ENCODE results near the gene C2CD4A.

Gene C2CD4A

DNA sequence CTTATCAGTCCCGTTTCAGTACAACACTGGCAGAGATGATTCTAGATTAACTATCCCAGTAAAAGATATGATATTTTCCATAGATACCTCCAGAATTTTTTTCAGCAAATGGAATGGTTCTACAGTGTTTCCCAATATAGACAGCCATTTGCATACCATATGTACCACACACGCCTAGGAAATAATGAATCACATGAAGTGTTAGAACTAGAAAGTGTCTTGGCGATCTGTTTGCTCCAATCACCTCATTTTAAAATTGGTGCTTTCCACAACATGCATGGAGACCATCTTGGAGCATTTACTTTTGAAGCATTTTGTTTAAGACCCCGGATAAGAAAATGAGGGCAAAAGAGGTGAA, 2.0 kb downstream of the C2CD4A start:
- Mint-ChIP-seq H3K27ac (no peak overlapping the region), H3K4me1 (ENCODE audit: low read depth) (peaks cover 21% of the 10 kb centered on the region), H3K9me3 (no peaks in the 10 kb centered on the region), H3K27me3 (peaks cover 41% of the 10 kb centered on the region), H3K4me3 (peak overlapping the region; percentile 55), H3K36me3 (ENCODE audit: low read depth) (no peaks in the 10 kb centered on the region)
- intact Hi-C loops (cut with micrococcal nuclease): loop anchor here (5.0 kb wide), 1 partner anchor 41 kb away; no protein-coding TSS in a partner anchor

DNA sequence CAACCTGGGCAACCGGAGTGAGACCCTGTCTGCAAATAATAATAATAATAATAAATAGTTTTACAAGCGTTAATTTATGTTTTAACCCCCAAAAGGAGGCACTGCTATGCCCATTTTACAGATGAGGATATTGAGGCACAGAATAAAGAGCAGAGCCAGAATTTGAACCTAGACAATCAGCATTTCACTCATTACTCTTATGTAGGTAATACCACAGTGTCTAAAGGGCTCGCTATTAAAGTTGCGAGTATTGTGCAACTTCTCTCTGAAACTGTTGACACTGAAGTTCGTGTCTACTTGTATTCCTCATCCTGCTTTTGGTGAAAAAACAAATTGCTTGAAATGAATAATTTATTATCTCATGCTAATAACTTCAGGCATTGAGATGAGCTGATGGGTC, 2.8 kb downstream of the C2CD4A start:
- intact Hi-C loops (cut with micrococcal nuclease): loop anchor here (5.0 kb wide), 1 partner anchor 42 kb away; no protein-coding TSS in a partner anchor
- Mint-ChIP-seq H3K36me3 (ENCODE audit: low read depth) (no peaks in the 10 kb centered on the region), H3K4me1 (ENCODE audit: low read depth) (peaks cover 21% of the 10 kb centered on the region), H3K9me3 (no peaks in the 10 kb centered on the region), H3K27me3 (peaks cover 37% of the 10 kb centered on the region), H3K4me3 (no peak overlapping the region), H3K27ac (no peak overlapping the region)

DNA sequence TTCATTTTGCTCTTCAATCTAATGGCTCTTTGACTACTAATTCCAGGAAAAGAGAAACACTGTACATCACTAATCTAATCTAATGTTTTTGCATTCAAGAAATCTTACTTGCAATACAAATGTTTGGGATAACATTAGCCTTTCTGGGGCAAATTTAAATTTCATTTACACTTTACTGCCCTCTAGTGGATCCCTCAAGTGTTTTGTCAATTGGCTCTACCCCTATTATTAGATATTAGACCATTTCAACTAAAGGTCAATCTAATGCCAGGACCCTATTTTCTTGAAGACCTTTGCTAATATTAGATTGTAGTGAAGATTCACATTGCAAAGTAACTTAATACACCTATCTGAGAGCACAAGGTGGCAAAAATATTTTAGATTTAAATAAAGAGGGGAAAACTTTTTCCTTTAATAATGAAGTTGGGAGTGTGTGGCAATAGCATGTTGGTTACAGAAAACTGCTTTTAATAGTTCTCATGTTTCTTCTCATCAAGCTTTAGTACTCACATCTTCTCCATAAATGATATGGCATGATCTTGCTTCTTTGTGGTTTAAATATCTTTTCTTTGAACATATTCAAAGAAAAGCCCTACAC, 5.0 kb downstream of the C2CD4A start:
- H3K27me3 Mint-ChIP-seq: peaks cover 20% of the 10 kb centered on the region
- H3K9me3 Mint-ChIP-seq: no peaks in the 10 kb centered on the region
- no peak overlapping the region for H3K4me3 Mint-ChIP-seq
- peaks cover 14% of the 10 kb centered on the region for H3K4me1 Mint-ChIP-seq (ENCODE audit: low read depth)
- H3K36me3 Mint-ChIP-seq (ENCODE audit: low read depth): no peaks in the 10 kb centered on the region
- H3K27ac Mint-ChIP-seq: no peak overlapping the region
- intact Hi-C loops (cut with micrococcal nuclease): no loop called here

DNA sequence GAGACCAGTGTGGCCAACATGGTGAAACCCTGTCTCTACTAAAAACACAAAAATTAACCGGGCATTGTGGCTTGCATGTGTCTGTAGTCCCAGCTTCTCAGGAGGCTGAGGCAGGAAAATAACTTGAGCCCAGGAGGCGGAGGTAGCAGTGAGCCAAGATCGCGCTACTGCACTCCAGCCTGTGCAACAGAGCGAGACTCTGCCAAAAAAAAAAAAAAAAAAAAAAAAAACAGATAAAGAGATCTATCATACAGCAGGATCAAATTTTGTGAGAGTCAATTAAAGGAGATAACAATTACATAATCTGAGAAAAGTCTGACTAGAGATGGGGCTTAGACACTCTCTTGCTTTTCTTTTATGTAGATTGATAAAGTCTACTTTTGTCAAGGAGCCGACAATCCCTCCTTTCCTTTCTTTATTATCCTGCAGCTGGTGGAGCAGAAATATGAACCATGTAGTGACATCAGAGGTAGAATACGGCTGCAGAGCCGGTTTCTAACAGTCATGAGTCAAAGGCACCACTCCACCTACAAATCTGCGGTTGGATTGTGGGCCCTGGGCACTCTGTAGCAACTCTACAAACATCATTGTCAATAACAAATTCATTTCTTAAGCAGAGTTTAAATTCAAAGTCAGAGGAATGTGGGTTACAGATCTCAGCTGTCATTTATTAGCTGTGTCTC, 9.0 kb downstream of the C2CD4A start:
- Mint-ChIP-seq H3K36me3 (ENCODE audit: low read depth) (no peaks in the 10 kb centered on the region), H3K4me3 (no peak overlapping the region), H3K4me1 (ENCODE audit: low read depth) (no peaks in the 10 kb centered on the region), H3K9me3 (no peaks in the 10 kb centered on the region), H3K27me3 (peaks cover 5% of the 10 kb centered on the region), H3K27ac (no peak overlapping the region)
- intact Hi-C loops (cut with micrococcal nuclease): no loop called here

DNA sequence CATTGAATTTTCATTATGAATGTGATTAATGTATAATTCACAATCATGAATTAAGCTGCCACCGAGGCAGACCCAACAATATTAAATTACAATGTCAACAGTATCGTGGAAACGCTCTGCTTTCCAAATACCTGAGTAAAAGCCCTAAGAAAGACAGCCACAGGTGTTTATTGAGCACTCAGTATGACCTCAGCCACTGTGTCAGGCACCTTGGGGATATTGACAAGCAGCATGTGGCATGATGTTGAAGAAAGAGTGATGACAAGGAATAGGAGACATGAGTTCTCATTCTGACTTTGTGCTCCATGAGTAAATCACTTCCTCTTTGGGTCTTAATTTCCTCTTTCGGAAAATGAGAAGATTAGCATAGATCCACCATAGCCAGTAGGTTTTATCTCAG, 12.8 kb downstream of the C2CD4A start:
- Mint-ChIP-seq H3K27ac (no peak overlapping the region), H3K27me3 (no peaks in the 10 kb centered on the region), H3K4me3 (no peak overlapping the region), H3K36me3 (ENCODE audit: low read depth) (no peaks in the 10 kb centered on the region), H3K4me1 (ENCODE audit: low read depth) (no peaks in the 10 kb centered on the region), H3K9me3 (peaks cover 8% of the 10 kb centered on the region)
- intact Hi-C loops (cut with micrococcal nuclease): no loop called here

DNA sequence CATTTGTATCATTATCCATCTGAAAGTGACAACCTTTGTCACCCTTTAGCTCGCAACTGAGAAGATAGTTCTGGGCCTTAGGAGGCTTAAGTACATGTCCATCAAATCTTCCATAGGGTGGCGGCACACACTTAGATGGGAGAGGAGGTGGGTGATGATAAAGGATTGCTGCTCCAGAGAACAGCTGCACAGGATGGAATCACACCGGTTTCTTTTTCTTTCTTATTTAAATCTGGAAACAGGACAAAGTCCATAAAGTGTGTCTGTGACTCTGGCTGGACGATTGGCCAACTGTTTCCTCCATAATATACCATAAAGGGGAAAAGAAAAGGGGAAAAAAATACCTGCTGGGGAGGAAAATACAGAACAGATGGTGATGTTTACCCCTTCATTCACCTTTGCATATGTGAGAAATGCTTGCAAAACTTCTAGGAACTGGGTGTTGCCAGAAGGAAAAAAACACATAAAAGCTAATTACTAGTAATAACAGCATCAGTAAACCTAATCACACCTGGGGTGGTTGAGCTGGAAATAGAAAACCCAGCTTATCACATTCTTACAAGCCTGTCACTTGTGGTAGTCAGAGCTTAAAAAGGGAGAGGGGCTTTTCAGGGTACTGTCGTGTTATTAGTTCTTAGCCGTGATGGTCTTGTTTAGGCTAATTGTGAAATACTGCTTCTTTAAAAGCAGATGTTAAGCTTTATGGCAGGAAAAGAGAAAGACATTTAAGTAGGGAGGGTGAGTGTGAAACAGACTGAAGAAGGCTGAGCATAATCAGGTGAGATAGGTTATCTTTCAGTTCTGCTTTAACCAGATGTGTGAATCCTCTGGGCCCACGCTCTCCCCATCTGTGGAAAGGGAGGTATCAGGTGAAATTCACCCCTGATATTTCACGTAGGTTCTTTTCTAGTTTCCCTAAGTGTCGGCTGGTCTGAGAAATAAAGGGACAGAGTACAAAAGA, 16.7 kb downstream of the C2CD4A start:
- peaks cover 8% of the 10 kb centered on the region for H3K9me3 Mint-ChIP-seq

DNA sequence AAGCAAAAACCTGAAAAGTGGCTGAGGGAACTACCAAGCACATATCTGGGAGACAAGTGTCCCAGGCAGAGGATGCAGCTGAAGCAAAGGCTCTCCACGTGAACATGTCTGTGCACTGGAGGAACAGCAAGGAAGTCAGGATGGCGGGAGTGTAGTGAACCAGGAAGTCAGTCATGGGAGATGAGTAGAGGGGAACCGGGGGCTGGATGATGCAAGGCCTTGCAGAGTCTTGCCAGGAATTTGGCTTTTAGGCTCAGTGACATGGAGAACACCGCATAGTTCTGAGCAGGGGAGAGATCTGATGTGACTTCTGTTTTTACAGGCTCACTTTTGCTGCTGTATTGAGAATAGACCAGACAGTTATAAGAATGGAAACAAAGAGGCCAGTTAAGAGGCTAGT, 19.0 kb downstream of the C2CD4A start:
- Mint-ChIP-seq H3K4me3 (no peak overlapping the region), H3K27me3 (no peaks in the 10 kb centered on the region), H3K9me3 (peaks cover 8% of the 10 kb centered on the region), H3K36me3 (ENCODE audit: low read depth) (no peaks in the 10 kb centered on the region), H3K4me1 (ENCODE audit: low read depth) (peaks cover 8% of the 10 kb centered on the region), H3K27ac (no peak overlapping the region)
- intact Hi-C loops (cut with micrococcal nuclease): no loop called here

More for the DNA sequence above, 16.7 kb downstream of the C2CD4A start:
- Mint-ChIP-seq H3K36me3 (ENCODE audit: low read depth) (no peaks in the 10 kb centered on the region), H3K27ac (no peak overlapping the region), H3K27me3 (no peaks in the 10 kb centered on the region), H3K4me1 (ENCODE audit: low read depth) (peaks cover 8% of the 10 kb centered on the region), H3K4me3 (no peak overlapping the region)
- intact Hi-C loops (cut with micrococcal nuclease): no loop called here

DNA sequence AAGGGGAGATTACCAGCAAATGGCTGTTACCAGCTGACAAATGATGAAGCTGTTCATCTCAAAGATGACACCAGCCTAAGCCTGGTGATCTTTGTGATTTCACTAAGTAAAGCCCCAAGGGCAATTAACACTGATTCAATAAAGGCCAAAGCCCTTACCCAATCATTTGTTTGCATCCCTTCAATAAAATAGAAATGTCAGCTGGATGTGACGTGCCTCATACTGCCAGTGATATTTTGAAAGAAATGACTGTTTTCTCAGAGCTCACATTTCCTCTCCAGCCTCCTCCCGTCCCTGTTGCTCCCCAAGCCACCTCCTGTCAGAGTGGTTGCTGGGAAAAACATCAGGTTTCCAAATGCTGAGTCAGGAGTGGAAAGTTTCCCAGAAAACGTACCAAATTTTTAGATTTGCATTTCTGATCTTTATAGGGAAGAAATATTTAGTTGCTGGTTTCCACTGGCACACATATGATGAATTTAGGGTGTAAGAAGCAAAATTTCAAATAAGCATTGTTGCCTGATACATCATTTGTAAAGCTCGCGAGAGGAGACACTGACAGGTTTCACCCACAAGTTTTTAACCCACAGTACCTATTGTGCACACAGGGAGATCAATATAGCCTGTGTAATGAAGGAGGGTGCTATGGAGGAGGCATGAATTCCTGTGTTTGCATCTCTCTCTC, 21.0 kb downstream of the C2CD4A start:
- Mint-ChIP-seq H3K27me3 (no peaks in the 10 kb centered on the region), H3K4me1 (ENCODE audit: low read depth) (peaks cover 8% of the 10 kb centered on the region), H3K4me3 (no peak overlapping the region), H3K36me3 (ENCODE audit: low read depth) (no peaks in the 10 kb centered on the region), H3K9me3 (peaks cover 8% of the 10 kb centered on the region), H3K27ac (no peak overlapping the region)
- intact Hi-C loops (cut with micrococcal nuclease): no loop called here

DNA sequence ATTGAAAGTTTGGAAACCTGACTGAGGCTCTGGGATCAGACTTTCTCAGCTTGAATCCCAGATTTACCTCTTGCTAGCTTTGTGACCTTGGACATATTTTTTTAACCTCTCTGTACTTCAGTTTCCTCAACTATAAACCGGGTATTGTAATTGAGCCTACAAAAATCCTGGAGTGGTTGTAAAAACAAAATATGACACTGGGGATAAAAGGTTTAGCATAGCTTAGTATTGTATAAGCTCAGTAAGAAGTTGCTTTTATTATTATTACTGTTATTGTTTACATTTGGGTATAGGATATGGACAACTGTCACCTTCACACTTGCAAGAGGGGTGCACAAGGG, 21.5 kb downstream of the C2CD4A start:
- intact Hi-C loops (cut with micrococcal nuclease): no loop called here
- H3K36me3 Mint-ChIP-seq (ENCODE audit: low read depth): no peaks in the 10 kb centered on the region

DNA sequence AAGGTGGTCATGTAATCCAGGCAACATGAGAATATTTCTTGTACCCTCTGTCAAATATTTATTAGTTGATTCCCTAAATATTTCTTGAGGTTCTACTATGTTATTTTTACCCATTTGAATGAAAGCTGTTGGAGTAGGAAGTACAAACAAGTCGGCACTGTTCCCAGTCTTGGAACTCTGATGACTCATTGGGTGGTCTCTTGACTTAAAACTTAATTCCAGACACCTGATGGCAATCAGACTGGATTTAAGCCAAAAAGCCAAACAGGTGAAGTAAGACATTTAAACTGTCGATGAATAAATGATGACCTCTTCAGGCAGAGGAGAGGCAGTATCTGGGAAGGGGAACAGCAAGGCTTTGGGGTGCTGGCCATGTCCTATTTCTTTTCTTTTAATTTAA, 22.8 kb downstream of the C2CD4A start:
- intact Hi-C loops (cut with micrococcal nuclease): no loop called here
- no peak overlapping the region for H3K27ac Mint-ChIP-seq
- no peak overlapping the region for H3K4me3 Mint-ChIP-seq
- H3K36me3 Mint-ChIP-seq (ENCODE audit: low read depth): no peaks in the 10 kb centered on the region
- no peaks in the 10 kb centered on the region for H3K9me3 Mint-ChIP-seq
- no peaks in the 10 kb centered on the region for H3K27me3 Mint-ChIP-seq
- H3K4me1 Mint-ChIP-seq (ENCODE audit: low read depth): peaks cover 8% of the 10 kb centered on the region

More for the DNA sequence above, 21.5 kb downstream of the C2CD4A start:
- Mint-ChIP-seq H3K27ac (no peak overlapping the region), H3K4me1 (ENCODE audit: low read depth) (peaks cover 8% of the 10 kb centered on the region), H3K4me3 (no peak overlapping the region), H3K9me3 (peaks cover 8% of the 10 kb centered on the region), H3K27me3 (no peaks in the 10 kb centered on the region)

DNA sequence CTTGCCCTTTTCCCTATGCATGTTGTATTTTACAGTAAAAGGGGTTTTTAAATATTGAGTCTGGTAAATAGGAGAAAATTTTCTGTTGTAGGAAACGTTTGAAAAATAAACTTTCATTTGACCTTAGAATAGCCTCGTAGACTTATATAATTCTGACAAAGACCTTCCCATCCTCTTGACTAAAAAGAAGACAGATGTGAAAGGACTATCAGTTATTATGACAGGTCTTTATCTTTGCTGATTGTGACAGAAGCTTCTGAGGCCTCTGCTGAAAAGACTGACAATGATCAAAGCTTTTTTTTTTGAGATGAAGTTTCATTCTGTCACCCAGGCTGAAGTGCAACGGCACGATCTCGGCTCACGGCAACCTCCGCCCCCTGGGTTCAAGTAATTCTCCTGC, 24.2 kb downstream of the C2CD4A start:
- H3K4me1 Mint-ChIP-seq (ENCODE audit: low read depth): peaks cover 2% of the 10 kb centered on the region
- intact Hi-C loops (cut with micrococcal nuclease): no loop called here
- H3K27ac Mint-ChIP-seq: no peak overlapping the region
- no peaks in the 10 kb centered on the region for H3K36me3 Mint-ChIP-seq (ENCODE audit: low read depth)
- no peak overlapping the region for H3K4me3 Mint-ChIP-seq
- H3K9me3 Mint-ChIP-seq: no peaks in the 10 kb centered on the region
- H3K27me3 Mint-ChIP-seq: no peaks in the 10 kb centered on the region

DNA sequence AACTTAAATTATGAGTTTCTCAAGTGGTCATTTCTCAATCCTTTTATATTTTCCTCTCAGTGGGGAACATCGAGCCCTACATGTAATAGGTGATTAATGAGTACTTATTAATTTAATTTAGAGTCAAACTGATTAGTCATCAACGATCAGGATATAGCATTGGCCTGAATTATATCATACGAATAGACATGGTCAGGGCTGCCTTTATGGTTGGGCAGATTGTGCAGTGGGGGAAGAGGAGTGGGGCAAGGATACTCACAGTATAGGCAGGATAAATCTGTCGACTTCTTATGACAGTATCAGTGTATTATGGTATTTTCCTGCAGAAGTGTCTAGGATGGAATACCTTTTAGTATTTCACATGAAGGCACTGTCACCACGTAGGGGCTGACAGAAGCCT, 27.0 kb downstream of the C2CD4A start:
- H3K27ac Mint-ChIP-seq: no peak overlapping the region
- intact Hi-C loops (cut with micrococcal nuclease): no loop called here

DNA sequence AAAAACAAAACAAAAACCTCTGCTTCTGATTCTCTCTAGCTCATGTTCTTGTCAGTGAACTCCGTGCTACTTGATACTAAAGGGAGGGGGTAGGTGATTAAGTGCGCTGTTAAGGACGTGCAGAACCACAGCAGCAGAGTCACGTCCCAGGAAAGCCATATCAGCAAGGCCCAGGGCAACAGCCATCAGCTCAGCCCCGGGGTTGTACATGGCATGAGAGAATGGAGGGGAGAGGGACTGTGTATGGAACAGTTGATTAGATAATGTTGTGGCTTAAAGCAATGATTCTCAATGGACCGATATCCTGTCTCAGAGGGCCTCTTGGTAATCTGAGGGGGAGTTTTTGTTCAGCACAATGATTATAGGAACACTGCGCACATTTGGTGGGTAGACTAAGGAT, 27.6 kb downstream of the C2CD4A start:
- Mint-ChIP-seq H3K9me3 (no peaks in the 10 kb centered on the region), H3K27ac (no peak overlapping the region), H3K36me3 (ENCODE audit: low read depth) (no peaks in the 10 kb centered on the region), H3K4me1 (ENCODE audit: low read depth) (no peaks in the 10 kb centered on the region), H3K4me3 (no peak overlapping the region), H3K27me3 (peaks cover 2% of the 10 kb centered on the region)
- intact Hi-C loops (cut with micrococcal nuclease): no loop called here

More for the DNA sequence above, 27.0 kb downstream of the C2CD4A start:
- Mint-ChIP-seq H3K4me1 (ENCODE audit: low read depth) (no peaks in the 10 kb centered on the region), H3K36me3 (ENCODE audit: low read depth) (no peaks in the 10 kb centered on the region), H3K9me3 (no peaks in the 10 kb centered on the region), H3K27me3 (peaks cover 2% of the 10 kb centered on the region), H3K4me3 (no peak overlapping the region)

All from dendritic cell treated with granulocyte-macrophage colony-stimulating factor and Interleukin-4, amounts not matched to agents 40 ng/mL and 50 ng/mL, for 4 days (primary cell).